Mesenchymal stem cell (in vitro differentiated cells and primary cell): ENCODE measurements around the gene SUPV3L1. TPM values are rescaled to one million over a fixed set of nuclear protein-coding genes. Genes with fewer than 3 reads are reported as not detected.

Source experiments
- DNase-seq: peaks from one replicate; pipeline ENCODE4 v3.0.0-alpha.2; 2013
- H2AFZ ChIP-seq: one replicate; pipeline ENCODE4 v1.6.1; 2013; ENCODE audit warnings: low read depth, mild to moderate bottlenecking, control low read depth, inconsistent platforms, low read length, moderate library complexity
- H2AK5ac ChIP-seq: 2 replicates; pipeline ENCODE4 v1.6.1; 2013; ENCODE audit warnings: low read length, moderate library complexity, mild to moderate bottlenecking, inconsistent platforms; ENCODE audit not compliant: severe bottlenecking
- H2BK120ac ChIP-seq: one replicate; pipeline ENCODE4 v1.6.1; 2013; ENCODE audit warnings: low read depth, mild to moderate bottlenecking, inconsistent platforms, low read length, moderate library complexity
- H2BK12ac ChIP-seq, 2 experiments: one replicate each; pipeline ENCODE4 v1.6.1; 2013; ENCODE audit warnings: inconsistent platforms in 2 of 2, low read length in 2 of 2, mild to moderate bottlenecking in 2 of 2, moderate library complexity in 2 of 2, control low read depth in 1 of 2
- H2BK15ac ChIP-seq: one replicate; pipeline ENCODE4 v1.6.1; 2013; ENCODE audit warnings: mild to moderate bottlenecking, low read depth, inconsistent platforms; ENCODE audit not compliant: poor library complexity, severe bottlenecking
- H2BK5ac ChIP-seq: 2 replicates; pipeline ENCODE4 v1.6.1; 2013; ENCODE audit warnings: low read depth, mild to moderate bottlenecking, low read length, control low read depth, inconsistent platforms; ENCODE audit not compliant: poor library complexity, severe bottlenecking
- H3K14ac ChIP-seq, 2 experiments: one replicate each; pipeline ENCODE4 v1.6.1; 2013; ENCODE audit warnings: inconsistent platforms in 2 of 2, low read length in 2 of 2, control low read depth in 1 of 2, mild to moderate bottlenecking in 1 of 2, moderate library complexity in 1 of 2
- H3K18ac ChIP-seq, 2 experiments: one replicate each; pipeline ENCODE4 v1.6.1; 2013; ENCODE audit warnings: inconsistent platforms in 2 of 2, low read length in 2 of 2, control low read depth in 1 of 2, low read depth in 1 of 2, mild to moderate bottlenecking in 1 of 2
- H3K23ac ChIP-seq, 2 experiments: one replicate each; pipeline ENCODE4 v1.6.1; 2013; ENCODE audit warnings: inconsistent platforms in 2 of 2, low read length in 2 of 2, mild to moderate bottlenecking in 2 of 2, moderate library complexity in 2 of 2, control low read depth in 1 of 2
- H3K27ac ChIP-seq: 2 replicates; pipeline ENCODE4 v1.5.1; 2013; ENCODE audit warnings: mild to moderate bottlenecking, moderate library complexity, low read length, control low read depth, inconsistent platforms; ENCODE audit not compliant: poor library complexity, severe bottlenecking
- H3K27me3 ChIP-seq, 2 experiments: 2 replicates each; pipeline versions ENCODE4 v1.6.1 to v1.7.0; 2013; ENCODE audit warnings: low read length in 2 of 2, mild to moderate bottlenecking in 2 of 2, moderate library complexity in 2 of 2, control low read depth in 1 of 2, inconsistent platforms in 1 of 2; ENCODE audit not compliant: control insufficient read depth in 1 of 2, insufficient read depth in 1 of 2
- H3K36me3 ChIP-seq, 2 experiments: 2 replicates each; pipeline versions ENCODE4 v1.6.1 to v1.7.0; 2013; ENCODE audit warnings: low read length in 2 of 2, control low read depth in 1 of 2, inconsistent platforms in 1 of 2, low read depth in 1 of 2, mild to moderate bottlenecking in 1 of 2; ENCODE audit not compliant: insufficient read depth in 2 of 2, control insufficient read depth in 1 of 2
- H3K4ac ChIP-seq, 2 experiments: one replicate each; pipeline ENCODE4 v1.6.1; 2013; ENCODE audit warnings: inconsistent platforms in 2 of 2, low read length in 2 of 2, mild to moderate bottlenecking in 2 of 2, moderate library complexity in 2 of 2, control low read depth in 1 of 2, low read depth in 1 of 2
- H3K4me1 ChIP-seq: 2 replicates; pipeline ENCODE4 v1.6.1; 2013; ENCODE audit warnings: low read depth, low read length, control low read depth; ENCODE audit not compliant: control insufficient read depth, insufficient read depth
- H3K4me2 ChIP-seq: 2 replicates; pipeline ENCODE4 v1.6.1; 2013; ENCODE audit warnings: low read length, mild to moderate bottlenecking, inconsistent platforms; ENCODE audit not compliant: poor library complexity, severe bottlenecking
- H3K4me3 ChIP-seq, 2 experiments: 2 replicates each; pipeline versions ENCODE4 v1.5.1 to v1.7.0; 2013; ENCODE audit warnings: low read length in 2 of 2, mild to moderate bottlenecking in 2 of 2, control low read depth in 1 of 2, low read depth in 1 of 2; ENCODE audit not compliant: insufficient read depth in 1 of 2
- H3K79me1 ChIP-seq: replicated peaks from 2 replicates; pipeline ENCODE4 v1.6.1; 2013; ENCODE audit warnings: mild to moderate bottlenecking, control low read depth, low read length, inconsistent platforms; ENCODE audit not compliant: poor library complexity, severe bottlenecking
- H3K9ac ChIP-seq: 2 replicates; pipeline ENCODE4 v1.7.0; 2013; ENCODE audit warnings: mild to moderate bottlenecking, low read length, moderate library complexity
- H3K9me3 ChIP-seq: 2 replicates; pipeline ENCODE4 v1.7.0; 2013; ENCODE audit warnings: mild to moderate bottlenecking, low read length; ENCODE audit not compliant: control insufficient read depth
- H4K8ac ChIP-seq: one replicate; pipeline ENCODE4 v1.6.1; 2013; ENCODE audit warnings: inconsistent platforms, mild to moderate bottlenecking, low read length, moderate library complexity
- H4K91ac ChIP-seq: one replicate; pipeline ENCODE4 v1.6.1; 2013; ENCODE audit warnings: mild to moderate bottlenecking, low read length, inconsistent platforms
- WGBS: methylation state at CpG from one replicate; pipeline ENCODE4 v1.1.7; 2013; ENCODE audit warnings: mixed read lengths; 5-methylcytosine and 5-hydroxymethylcytosine counted together
- polyA plus RNA-seq, 2 experiments: library from polyadenylated mRNA; stranded (reverse); fragments of 200-250 nt; gene quantifications; one replicate each; pipeline ENCODE4 v1.2.3, GENCODE V29; 2013

SUPV3L1 gene
- 16.0 TPM for polyA plus RNA-seq (2013, experiment 1 of 2)
- polyA plus RNA-seq (2013, experiment 2 of 2): 16.4 TPM

DNA sequence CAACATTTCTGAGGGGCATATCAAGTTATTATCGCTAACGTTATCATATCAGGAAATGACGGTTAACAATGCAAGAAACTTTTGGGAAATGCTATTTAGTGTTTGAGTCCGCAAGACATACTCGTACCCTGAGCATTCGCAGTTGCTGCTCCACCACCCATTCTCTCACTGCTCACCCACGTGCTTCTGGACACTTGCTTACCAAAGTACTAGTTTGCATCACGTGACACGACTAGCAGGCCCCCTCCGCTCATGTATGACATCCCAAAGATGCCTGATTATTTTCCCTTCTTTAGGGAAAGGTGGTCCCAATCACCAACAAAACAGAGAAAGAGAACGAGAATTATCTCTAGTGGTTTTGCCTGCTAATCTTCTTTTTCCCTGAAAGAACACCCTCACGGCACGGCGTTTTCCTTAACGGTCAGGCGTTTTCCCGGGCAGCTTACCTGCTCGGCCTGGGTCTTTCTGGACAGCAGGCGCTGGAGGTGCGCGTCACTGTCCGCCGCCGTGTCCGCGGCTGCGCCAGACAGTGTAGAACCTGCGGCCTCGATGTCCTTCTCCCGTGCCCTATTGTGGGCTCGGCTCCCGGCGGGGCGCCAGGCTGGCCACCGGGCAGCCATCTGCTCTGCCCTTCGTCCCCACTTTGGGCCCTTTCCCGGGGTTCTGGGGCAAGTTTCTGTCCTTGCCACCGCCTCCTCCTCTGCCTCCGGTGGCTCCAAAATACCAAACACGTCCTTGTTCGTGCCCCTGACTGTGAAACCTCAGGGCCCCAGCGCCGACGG, at the start of gene SUPV3L1:
Gene SUPV3L1, plus strand, starts transcription at position 492 of the 782 bp plus-strand sequence. Its CDS starts 58 bp downstream, at position 550.
- peak; percentile 98 for DNase-seq
- Histone ChIP-seq H3K18ac (peak within 1 kb of the TSS; percentile 71 to 81), H4K8ac (peak within 1 kb of the TSS; percentile 97), H3K27me3 (no peaks in the 10 kb centered on the region), H4K91ac (peak within 1 kb of the TSS; percentile 29), H3K79me1 (peaks cover 3% of the 10 kb centered on the region), H3K9me3 (no peaks in the 10 kb centered on the region), H3K36me3 (peaks cover 0 to 19% of the 10 kb centered on the region in 2 experiments), H3K23ac (no peak within 1 kb of the TSS), H2BK12ac (peak within 1 kb of the TSS in 1 of 2 experiments; percentile 66), H2BK5ac (peak within 1 kb of the TSS; percentile 71), H3K27ac (peak within 1 kb of the TSS; percentile 93), H2AK5ac (no peak within 1 kb of the TSS), H2BK15ac (peak within 1 kb of the TSS; percentile 84), H3K4me1 (peaks cover 12% of the 10 kb centered on the region), H3K4me2 (peak within 1 kb of the TSS; percentile 69), H2BK120ac (no peak within 1 kb of the TSS), H3K14ac (peak within 1 kb of the TSS in 1 of 2 experiments; percentile 62), H2AFZ (peak within 1 kb of the TSS; percentile 94), H3K9ac (peak within 1 kb of the TSS; percentile 95), H3K4ac (peak within 1 kb of the TSS; percentile 83 to 90), H3K4me3 (peak within 1 kb of the TSS; percentile 95 to 98)
- under 1% methylated on average over 43 of the region's 44 CpGs for WGBS

GRCh38 chr10:69130251-69130650, 49.8 kb upstream of the SUPV3L1 start:
- no peak overlapping the region for H3K14ac ChIP-seq
- H2AK5ac ChIP-seq: no peak overlapping the region
- H3K79me1 ChIP-seq: peaks cover 3% of the 10 kb centered on the region
- H3K27ac ChIP-seq: no peak overlapping the region
- H3K27me3 ChIP-seq: no peaks in the 10 kb centered on the region
- no peak overlapping the region for H4K91ac ChIP-seq
- no peak overlapping the region for H4K8ac ChIP-seq
- WGBS: 70% methylated on average over 1 of the region's 2 CpGs
- H2BK15ac ChIP-seq: no peak overlapping the region
- H2AFZ ChIP-seq: no peak overlapping the region
- no peak overlapping the region for H2BK12ac ChIP-seq
- H3K4me3 ChIP-seq: no peak overlapping the region
- no peak overlapping the region for H3K9ac ChIP-seq
- no peak overlapping the region for H3K18ac ChIP-seq
- H3K36me3 ChIP-seq: peaks cover 7 to 27% of the 10 kb centered on the region in 2 experiments
- H2BK120ac ChIP-seq: no peak overlapping the region
- DNase-seq: peak; percentile 10
- H3K4me2 ChIP-seq: no peak overlapping the region
- H3K9me3 ChIP-seq: no peaks in the 10 kb centered on the region
- H3K4ac ChIP-seq: no peak overlapping the region
- H3K4me1 ChIP-seq: peaks cover 5% of the 10 kb centered on the region
- no peak overlapping the region for H3K23ac ChIP-seq
- no peak overlapping the region for H2BK5ac ChIP-seq

DNA sequence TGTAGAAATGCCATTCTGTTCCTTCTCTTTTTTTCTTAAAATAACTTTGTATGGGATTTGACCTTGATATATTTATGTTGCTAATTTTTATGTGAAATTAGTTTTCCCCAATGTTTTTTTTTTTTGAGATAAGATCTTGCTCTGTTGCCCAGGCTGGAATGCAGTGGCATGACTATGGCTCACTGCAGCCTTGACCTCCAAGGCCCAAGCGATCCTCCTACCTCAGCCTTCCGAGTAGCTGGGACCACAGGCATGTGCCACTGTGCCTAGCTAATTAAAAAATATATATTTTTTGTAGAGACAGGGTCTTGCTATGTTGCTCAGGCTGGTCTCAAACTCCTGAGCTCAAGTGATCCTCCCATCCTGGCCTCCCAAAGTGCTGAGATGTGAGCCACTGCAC, 40.1 kb upstream of the SUPV3L1 start:
- H3K4me3 ChIP-seq: no peak overlapping the region
- H3K79me1 ChIP-seq: peaks cover 11% of the 10 kb centered on the region
- H4K8ac ChIP-seq: no peak overlapping the region
- no peak overlapping the region for H3K23ac ChIP-seq
- H3K9me3 ChIP-seq: no peaks in the 10 kb centered on the region
- H3K14ac ChIP-seq: no peak overlapping the region
- H3K9ac ChIP-seq: no peak overlapping the region
- 100% methylated on average over 2 of the region's 2 CpGs for WGBS
- H2AFZ ChIP-seq: no peak overlapping the region
- no peak overlapping the region for H2BK15ac ChIP-seq
- DNase-seq: no peak
- H2BK120ac ChIP-seq: no peak overlapping the region
- no peak overlapping the region for H4K91ac ChIP-seq
- H3K27ac ChIP-seq: no peak overlapping the region
- H2BK12ac ChIP-seq: no peak overlapping the region
- H2AK5ac ChIP-seq: no peak overlapping the region
- H3K27me3 ChIP-seq: no peaks in the 10 kb centered on the region
- H3K18ac ChIP-seq: no peak overlapping the region
- H2BK5ac ChIP-seq: no peak overlapping the region
- no peaks in the 10 kb centered on the region for H3K4me1 ChIP-seq
- H3K4ac ChIP-seq: no peak overlapping the region
- peaks cover 6 to 51% of the 10 kb centered on the region in 2 experiments for H3K36me3 ChIP-seq
- H3K4me2 ChIP-seq: no peak overlapping the region

DNA sequence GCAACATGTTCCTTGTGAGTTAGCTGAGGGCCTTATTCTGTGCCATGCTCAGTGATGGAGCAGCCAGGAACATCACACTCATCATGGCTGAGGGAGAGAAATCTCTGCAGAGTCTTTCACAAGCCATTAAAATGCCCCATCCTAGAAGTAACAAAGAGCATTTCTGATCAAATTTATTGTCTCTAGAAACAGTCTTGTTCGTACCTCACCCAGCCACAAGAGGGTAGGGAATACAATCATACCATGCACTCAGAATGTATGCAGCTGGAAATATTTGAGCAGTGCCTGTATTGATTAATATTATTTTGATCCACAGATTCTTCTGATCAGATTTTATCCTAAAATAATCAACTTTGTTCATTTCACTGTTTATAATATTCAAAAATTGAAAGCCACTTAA, 38.7 kb upstream of the SUPV3L1 start:
- Histone ChIP-seq H3K9ac (no peak overlapping the region), H3K36me3 (peaks cover 6 to 47% of the 10 kb centered on the region in 2 experiments), H3K4me2 (no peak overlapping the region), H3K4me1 (no peaks in the 10 kb centered on the region), H3K4ac (no peak overlapping the region), H3K14ac (no peak overlapping the region), H2BK15ac (no peak overlapping the region), H4K91ac (no peak overlapping the region), H4K8ac (no peak overlapping the region), H3K27me3 (no peaks in the 10 kb centered on the region), H2AFZ (no peak overlapping the region), H2BK5ac (no peak overlapping the region), H3K23ac (no peak overlapping the region), H3K27ac (no peak overlapping the region), H2AK5ac (no peak overlapping the region), H2BK120ac (no peak overlapping the region), H2BK12ac (no peak overlapping the region), H3K9me3 (no peaks in the 10 kb centered on the region), H3K79me1 (peaks cover 13% of the 10 kb centered on the region), H3K18ac (no peak overlapping the region), H3K4me3 (no peak overlapping the region)
- WGBS: no CpG with 5 or more reads among the region's 1 CpG
- DNase-seq: no peak
